PC-3 (cell line): ENCODE measurements around the gene KCNQ5. TPM values are rescaled to one million over a fixed set of nuclear protein-coding genes. Genes with fewer than 3 reads are reported as not detected.
A peak's percentile ranks its signal among the peaks of the same experiment; 100 is the strongest.

Experiments
- ATAC-seq: fragments of 200-7000 bp; cut with Tn5 transposase; 2 replicates; pipeline ENCODE4 v1.9.1; 2020; ENCODE audit warnings: mild to moderate bottlenecking, moderate library complexity
- BruUV-seq: library from RNA; stranded (reverse); fragments of 400-500 nt; replicated peaks from 2 replicates; lab custom pipeline; 2021; lab: Mats Ljungman, UMichigan
- CTCF ChIA-PET: fragments of 300-600 bp; sonication (Branson Sonifier 250); formaldehyde crosslinking; loops from one replicate; lab custom pipeline; 2022; ENCODE audit warnings: antibody characterized with exemption; lab: Charles Lee
- POLR2A ChIA-PET: fragments of 300-600 bp; sonication (Branson Sonifier 250); formaldehyde crosslinking; loops from one replicate; lab custom pipeline; 2022; ENCODE audit warnings: antibody characterized with exemption; ENCODE audit not compliant: unreplicated experiment; lab: Charles Lee
- DNase-seq: peaks from one replicate; pipeline ENCODE4 v3.0.0-alpha.2; 2015
- H2AFZ ChIP-seq: fragments of 300-600 bp; sonication (generic); 2 replicates; pipeline ENCODE4 v1.6.0; 2016; ENCODE audit warnings: antibody characterized with exemption, low read length
- H3F3A ChIP-seq: fragments of 300-600 bp; sonication (generic); one replicate; pipeline ENCODE4 v1.6.0; 2017; ENCODE audit warnings: antibody characterized with exemption, low read length, control low read depth, mild to moderate bottlenecking; ENCODE audit not compliant: unreplicated experiment
- H3K27ac ChIP-seq: fragments of 300-600 bp; sonication (generic); 2 replicates; pipeline ENCODE4 v1.5.1; 2016; ENCODE audit warnings: mild to moderate bottlenecking, low read length
- H3K27me3 ChIP-seq: fragments of 300-600 bp; sonication (generic); 2 replicates; pipeline ENCODE4 v1.6.1; 2016; ENCODE audit warnings: low read length, mixed read lengths
- H3K36me3 ChIP-seq: fragments of 300-600 bp; sonication (generic); 2 replicates; pipeline ENCODE4 v1.6.1; 2016; ENCODE audit warnings: low read depth, mixed run types, low read length, mixed read lengths
- H3K4me1 ChIP-seq: fragments of 300-600 bp; sonication (generic); 2 replicates; pipeline ENCODE4 v1.5.1; 2016; ENCODE audit warnings: low read length; ENCODE audit not compliant: insufficient read depth
- H3K4me2 ChIP-seq: fragments of 300-600 bp; sonication (generic); 2 replicates; pipeline ENCODE4 v1.6.0; 2016; ENCODE audit warnings: low read length
- H3K4me3 ChIP-seq: fragments of 300-600 bp; sonication (generic); 2 replicates; pipeline ENCODE4 v1.5.1; 2016; ENCODE audit warnings: mild to moderate bottlenecking, low read length, mixed read lengths
- H3K79me2 ChIP-seq: fragments of 300-600 bp; sonication (generic); 2 replicates; pipeline ENCODE4 v1.6.1; 2017; ENCODE audit warnings: low read length, mixed read lengths
- H3K9ac ChIP-seq: fragments of 300-600 bp; sonication (generic); 2 replicates; pipeline ENCODE4 v1.6.0; 2016; ENCODE audit warnings: mild to moderate bottlenecking, low read length
- H3K9me2 ChIP-seq: fragments of 300-600 bp; sonication (generic); replicated peaks from 2 replicates; pipeline ENCODE4 v1.6.1; 2016; ENCODE audit warnings: mixed run types, low read length, mixed read lengths
- H3K9me3 ChIP-seq: fragments of 300-600 bp; sonication (generic); 2 replicates; pipeline ENCODE4 v1.6.1; 2016; ENCODE audit warnings: low read length, mixed read lengths
- H4K20me1 ChIP-seq: fragments of 300-600 bp; sonication (generic); 2 replicates; pipeline ENCODE4 v1.6.1; 2016; ENCODE audit warnings: low read length, mixed read lengths
- CTCF ChIP-seq: fragments of 300-600 bp; sonication (generic); conservative IDR thresholded peaks from 2 replicates; pipeline ENCODE4 v1.5.1; 2017; ENCODE audit warnings: antibody characterized with exemption, low read depth, mild to moderate bottlenecking, low read length
- EZH2 ChIP-seq: fragments of 300-600 bp; sonication (generic); IDR thresholded peaks from one replicate; pipeline ENCODE4 v1.6.1; 2017; ENCODE audit warnings: antibody characterized with exemption, mild to moderate bottlenecking, low read length; ENCODE audit not compliant: unreplicated experiment
- EZH2phosphoT487 ChIP-seq: fragments of 300-600 bp; sonication (generic); IDR thresholded peaks from 2 replicates; pipeline ENCODE4 v1.6.1; 2018; ENCODE audit warnings: mild to moderate bottlenecking, antibody characterized with exemption, low read length, borderline replicate concordance
- intact Hi-C: fragments of 100-400 bp; cut with micrococcal nuclease; formaldehyde crosslinking; loops from 2 replicates; pipeline ENCODE4 v1.9.0; 2023
- total RNA-seq: library from RNA; depleted of rRNA; stranded (reverse); fragments of >200 nt; gene quantifications from 2 replicates; pipeline ENCODE4 v1.2.3, GENCODE V29; 2014

The KCNQ5 gene
- total RNA-seq, 1 experiment from 2014 or later: not detected

GRCh38 chr6:72781624-72782023, 159.8 kb downstream of the KCNQ5 start:
- Histone ChIP-seq H4K20me1 (no peaks in the 10 kb centered on the region), H2AFZ (no peak overlapping the region), H3K9me3 (no peaks in the 10 kb centered on the region), H3K79me2 (no peaks in the 10 kb centered on the region), H3K36me3 (no peaks in the 10 kb centered on the region), H3K27me3 (no peaks in the 10 kb centered on the region), H3K4me2 (no peak overlapping the region), H3K9me2 (no peaks in the 10 kb centered on the region), H3K4me1 (peaks cover 5% of the 10 kb centered on the region; the same call in 1 of the 2 replicates), H3K27ac (no peak overlapping the region), H3F3A (no peaks in the 10 kb centered on the region), H3K9ac (no peak overlapping the region), H3K4me3 (no peak overlapping the region)
- CTCF ChIA-PET: no interaction called here
- DNase-seq: no peak
- ATAC-seq: no peak
- POLR2A ChIA-PET: no interaction called here
- TF ChIP-seq EZH2phosphoT487 (no peak), EZH2 (no peak), CTCF (no peak)
- BruUV-seq: no TSS peak
- intact Hi-C loops: loop anchor here (10.0 kb wide), 1 partner anchor 137 kb away; no protein-coding TSS in a partner anchor

GRCh38 chr6:72783035-72783434, 161.2 kb downstream of the KCNQ5 start:
- Histone ChIP-seq H3K9me2 (no peaks in the 10 kb centered on the region), H3K4me2 (no peak overlapping the region), H3F3A (no peaks in the 10 kb centered on the region), H3K36me3 (no peaks in the 10 kb centered on the region), H3K9me3 (no peaks in the 10 kb centered on the region), H2AFZ (no peak overlapping the region), H3K4me3 (no peak overlapping the region), H3K4me1 (peaks cover 16% of the 10 kb centered on the region), H3K27ac (no peak overlapping the region), H4K20me1 (no peaks in the 10 kb centered on the region), H3K9ac (no peak overlapping the region), H3K79me2 (no peaks in the 10 kb centered on the region), H3K27me3 (no peaks in the 10 kb centered on the region)
- intact Hi-C loops: loop anchor here (10.0 kb wide), 1 partner anchor 138 kb away; no protein-coding TSS in a partner anchor
- BruUV-seq: no TSS peak
- TF ChIP-seq CTCF: no peak
- no peak for TF ChIP-seq EZH2
- TF ChIP-seq EZH2phosphoT487: no peak
- ATAC-seq (no peak), DNase-seq (no peak)
- CTCF ChIA-PET: no interaction called here
- POLR2A ChIA-PET: no interaction called here

DNA sequence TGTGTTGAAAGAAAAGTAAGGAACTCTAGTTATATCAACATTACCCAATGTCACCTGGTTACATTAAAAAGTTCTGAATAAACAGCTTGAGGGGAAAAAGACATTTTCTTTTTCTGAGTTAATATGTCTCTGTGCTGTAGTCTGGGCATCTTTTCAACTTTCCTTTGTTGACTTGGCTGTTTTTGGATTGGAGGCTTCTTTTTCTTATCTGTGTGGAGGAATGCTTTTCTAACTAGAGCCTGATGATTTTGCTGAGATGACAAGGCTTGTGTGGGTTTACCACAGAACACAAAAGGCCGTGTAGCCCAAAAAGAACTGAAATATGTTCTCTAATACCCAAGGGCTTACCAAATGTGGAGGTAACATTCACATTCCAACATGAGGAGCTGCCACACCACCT, 161.8 kb downstream of the KCNQ5 start:
- intact Hi-C loops: loop anchor here (10.0 kb wide), 1 partner anchor 139 kb away; no protein-coding TSS in a partner anchor
- Histone ChIP-seq H3K79me2 (no peaks in the 10 kb centered on the region), H3K9me2 (no peaks in the 10 kb centered on the region), H2AFZ (no peak overlapping the region), H3K36me3 (no peaks in the 10 kb centered on the region), H3K4me1 (peaks cover 16% of the 10 kb centered on the region), H3K27me3 (no peaks in the 10 kb centered on the region), H3K9ac (no peak overlapping the region), H3K4me3 (no peak overlapping the region), H3K9me3 (no peaks in the 10 kb centered on the region), H4K20me1 (no peaks in the 10 kb centered on the region), H3K27ac (no peak overlapping the region), H3F3A (no peaks in the 10 kb centered on the region), H3K4me2 (no peak overlapping the region)
- peak; percentile 42 for ATAC-seq
- ChIA-PET POLR2A (no interaction called here), CTCF (no interaction called here)
- TF ChIP-seq EZH2phosphoT487: no peak
- TF ChIP-seq EZH2: no peak
- TF ChIP-seq CTCF: no peak
- DNase-seq: peak; percentile 35
- no TSS peak for BruUV-seq
